Esophagus squamous epithelium (tissue), 5 donors: Measurements from ENCODE around the gene PRR33. TPM values are rescaled to one million over a fixed set of nuclear protein-coding genes. Genes with fewer than 3 reads are reported as not detected.

Experiments
- DNase-seq: peaks from one replicate; lab custom pipeline; 2025; lab: John Stamatoyannopoulos, UW
- H3K27ac ChIP-seq, 4 donors: fragments of 200-600 bp; sonication (generic); one replicate each; pipeline ENCODE4 v1.5.1; 2016 to 2019; ENCODE audit warnings: mild to moderate bottlenecking in 1 of 4
- H3K27me3 ChIP-seq, 4 donors: fragments of 200-600 bp; sonication (generic); 1 replicate in 3 of 4; 2 replicates in 1 of 4; pipeline versions ENCODE4 v1.5.1 to v1.6.0; 2017 to 2021; ENCODE audit warnings: antibody characterized with exemption in 1 of 4
- H3K36me3 ChIP-seq, 3 donors: fragments of 200-600 bp; sonication (generic); one replicate each; pipeline ENCODE4 v1.5.1; 2016 to 2019
- H3K4me1 ChIP-seq, 3 donors: fragments of 200-600 bp; sonication (generic); one replicate each; pipeline ENCODE4 v1.5.1; 2017 to 2019
- H3K4me3 ChIP-seq, 4 donors: fragments of 200-600 bp; sonication (generic); 1 replicate in 3 of 4; 2 replicates in 1 of 4; pipeline ENCODE4 v1.5.1; 2016 to 2019; ENCODE audit warnings: mild to moderate bottlenecking in 2 of 4, moderate library complexity in 1 of 4
- H3K9me3 ChIP-seq, 3 donors: fragments of 200-600 bp; sonication (generic); one replicate each; pipeline ENCODE4 v1.5.1; 2016 to 2019
- POLR2A ChIP-seq, 4 donors: fragments of 450-650 bp; IDR thresholded peaks; one replicate each; pipeline ENCODE4 v1.6.1; 2017; ENCODE audit warnings: antibody characterized with exemption in 4 of 4, mild to moderate bottlenecking in 4 of 4, moderate library complexity in 3 of 4
- WGBS, 2 donors: methylation state at CpG; one replicate each; pipeline ENCODE4 v1.1.5; 2018; 5-methylcytosine and 5-hydroxymethylcytosine counted together
- intact Hi-C: fragments of 100-400 bp; cut with DNase I; formaldehyde crosslinking; loops from one replicate; pipeline ENCODE4 v1.15.0; 2022
- total RNA-seq, 4 donors: library from RNA; depleted of rRNA; stranded (reverse); fragments of >200 nt; gene quantifications; one replicate each; pipeline ENCODE4 v1.1.0, GENCODE V29; 2016
- TF ChIP-seq, protein P1 (sequence below), 6 experiments: fragments of 450-650 bp in 4 of 6; fragments of 200-600 bp in 2 of 6; sonication (generic) in 2 of 6; IDR thresholded peaks; one replicate each; pipeline ENCODE4 v1.5.1; 2016 to 2019; ENCODE audit warnings: antibody characterized with exemption in 6 of 6, mild to moderate bottlenecking in 4 of 6, moderate library complexity in 4 of 6
- donor health status: DM: yes; HTN: yes; CAD: no.

The PRR33 gene
- total RNA-seq, 4 donors from 2014 or later: not detected

DNA sequence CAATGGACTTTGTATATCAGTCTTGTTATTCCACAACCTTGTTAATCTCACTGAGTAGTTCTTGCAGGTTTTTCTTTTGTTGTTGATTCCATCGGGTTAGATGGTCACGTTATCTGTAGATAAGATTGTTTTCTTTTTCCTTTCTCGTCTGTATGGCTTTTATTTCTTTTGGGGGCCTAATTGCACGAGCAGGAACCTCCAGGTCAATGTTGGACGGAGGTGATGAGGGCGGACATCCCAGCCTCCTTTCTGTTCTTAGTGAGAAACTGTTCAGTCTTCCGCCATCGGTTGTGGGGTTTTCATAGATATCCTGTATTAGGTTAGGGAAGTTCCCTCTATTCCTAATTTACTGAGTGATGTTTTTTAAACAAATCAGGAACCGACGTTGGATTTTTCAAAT lies 4.8 kb upstream of the PRR33 start:
- no peak for DNase-seq
- TF ChIP-seq POLR2A (IDR thresholded peaks at IDR 0.05): no peak
- TF ChIP-seq, protein P1, sequence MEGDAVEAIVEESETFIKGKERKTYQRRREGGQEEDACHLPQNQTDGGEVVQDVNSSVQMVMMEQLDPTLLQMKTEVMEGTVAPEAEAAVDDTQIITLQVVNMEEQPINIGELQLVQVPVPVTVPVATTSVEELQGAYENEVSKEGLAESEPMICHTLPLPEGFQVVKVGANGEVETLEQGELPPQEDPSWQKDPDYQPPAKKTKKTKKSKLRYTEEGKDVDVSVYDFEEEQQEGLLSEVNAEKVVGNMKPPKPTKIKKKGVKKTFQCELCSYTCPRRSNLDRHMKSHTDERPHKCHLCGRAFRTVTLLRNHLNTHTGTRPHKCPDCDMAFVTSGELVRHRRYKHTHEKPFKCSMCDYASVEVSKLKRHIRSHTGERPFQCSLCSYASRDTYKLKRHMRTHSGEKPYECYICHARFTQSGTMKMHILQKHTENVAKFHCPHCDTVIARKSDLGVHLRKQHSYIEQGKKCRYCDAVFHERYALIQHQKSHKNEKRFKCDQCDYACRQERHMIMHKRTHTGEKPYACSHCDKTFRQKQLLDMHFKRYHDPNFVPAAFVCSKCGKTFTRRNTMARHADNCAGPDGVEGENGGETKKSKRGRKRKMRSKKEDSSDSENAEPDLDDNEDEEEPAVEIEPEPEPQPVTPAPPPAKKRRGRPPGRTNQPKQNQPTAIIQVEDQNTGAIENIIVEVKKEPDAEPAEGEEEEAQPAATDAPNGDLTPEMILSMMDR (IDR thresholded peaks at IDR 0.05): no peak
- 62 to 69% methylated on average over 10 of the region's 10 CpGs for WGBS, 2 donors
- Histone ChIP-seq H3K4me3 (no peak overlapping the region), H3K36me3 (no peaks in the 10 kb centered on the region), H3K9me3 (no peaks in the 10 kb centered on the region), H3K27me3 (peaks cover 0 to 5% (median 0%) of the 10 kb centered on the region in 4 donors), H3K4me1 (peaks cover 0 to 1% (median 0%) of the 10 kb centered on the region in 3 donors), H3K27ac (no peak overlapping the region)
- intact Hi-C loops: no loop called here

DNA sequence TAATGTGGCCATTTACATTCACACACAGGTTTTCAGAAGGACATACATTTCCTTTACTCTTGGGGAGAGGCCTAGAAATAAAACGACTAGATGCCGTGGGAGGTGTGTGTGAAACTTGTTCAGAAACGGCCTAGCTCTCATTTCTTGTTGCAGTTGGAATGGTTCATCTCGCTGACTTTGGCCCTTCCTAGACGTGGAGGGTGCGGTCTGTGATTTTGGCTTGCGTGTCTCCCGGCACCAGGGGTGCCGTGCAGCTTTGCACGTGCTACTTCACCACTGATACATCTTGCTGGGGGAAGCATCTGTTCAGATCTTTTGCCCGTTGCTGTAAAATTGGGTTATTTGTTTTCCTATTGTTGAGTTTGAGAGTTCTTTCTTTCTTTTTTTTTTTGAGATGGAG lies 3.1 kb upstream of the PRR33 start:
- H3K27ac ChIP-seq: no peak overlapping the region
- 78 to 91% methylated on average over 10 to 11 of the region's 11 CpGs for WGBS, 2 donors
- no peak for TF ChIP-seq POLR2A (IDR thresholded peaks at IDR 0.05)
- TF ChIP-seq, protein P1 (IDR thresholded peaks at IDR 0.05): no peak
- peaks cover 0 to 11% (median 0%) of the 10 kb centered on the region in 3 donors for H3K4me1 ChIP-seq
- no peaks in the 10 kb centered on the region for H3K9me3 ChIP-seq
- DNase-seq: no peak
- H3K27me3 ChIP-seq: peaks cover 0 to 5% (median 0%) of the 10 kb centered on the region in 4 donors
- no peaks in the 10 kb centered on the region for H3K36me3 ChIP-seq
- no peak overlapping the region for H3K4me3 ChIP-seq
- intact Hi-C loops: no loop called here

DNA sequence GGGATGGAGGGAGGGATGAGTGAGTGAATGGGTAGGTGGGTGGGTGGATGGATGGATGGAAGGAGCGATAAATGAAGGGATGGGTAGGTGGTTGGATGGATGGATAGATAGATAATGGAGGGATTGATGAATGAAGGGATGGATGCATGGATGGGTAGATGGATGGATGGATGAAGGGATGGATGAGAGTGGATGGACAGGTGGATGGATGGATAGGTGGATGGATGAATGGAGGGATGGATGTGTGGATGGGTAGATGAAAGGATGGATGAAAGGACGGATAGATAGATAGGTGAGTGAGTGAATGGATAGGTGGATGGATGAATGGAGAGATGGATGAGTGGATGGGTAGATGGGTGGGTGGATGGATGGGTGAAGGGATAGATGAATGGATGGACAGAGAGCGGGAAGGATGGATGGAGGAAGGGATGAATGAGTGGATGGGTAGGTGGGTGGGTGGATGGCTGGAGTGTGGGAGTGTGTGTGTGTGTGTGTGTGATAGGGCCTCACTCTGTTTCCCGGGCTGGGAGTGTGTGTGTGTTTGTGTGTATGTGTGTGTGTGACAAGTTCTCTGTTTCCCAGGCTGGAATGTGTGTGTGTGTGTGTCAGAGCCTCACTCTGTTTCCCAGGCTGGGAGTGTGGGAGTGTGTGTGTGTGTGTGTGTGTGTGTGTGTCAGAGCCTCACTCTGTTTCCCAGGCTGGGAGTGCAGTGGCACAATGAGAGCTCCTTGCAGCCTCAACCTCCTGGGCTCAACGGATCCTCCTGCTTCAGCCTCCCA lies 2.1 kb upstream of the PRR33 start:
- Histone ChIP-seq H3K9me3 (no peaks in the 10 kb centered on the region), H3K4me1 (peaks cover 0 to 21% (median 10%) of the 10 kb centered on the region in 3 donors), H3K27me3 (no peaks in the 10 kb centered on the region), H3K27ac (no peak overlapping the region), H3K4me3 (no peak overlapping the region), H3K36me3 (peaks cover 0 to 9% (median 0%) of the 10 kb centered on the region in 3 donors)
- TF ChIP-seq, protein P1 (IDR thresholded peaks at IDR 0.05): no peak
- TF ChIP-seq POLR2A (IDR thresholded peaks at IDR 0.05): no peak
- DNase-seq: no peak
- intact Hi-C loops: loop anchor here (1.0 kb wide), 1 partner anchor 23 kb away; no protein-coding TSS in a partner anchor
- 88 to 91% methylated on average over 4 of the region's 5 CpGs for WGBS, 2 donors

DNA sequence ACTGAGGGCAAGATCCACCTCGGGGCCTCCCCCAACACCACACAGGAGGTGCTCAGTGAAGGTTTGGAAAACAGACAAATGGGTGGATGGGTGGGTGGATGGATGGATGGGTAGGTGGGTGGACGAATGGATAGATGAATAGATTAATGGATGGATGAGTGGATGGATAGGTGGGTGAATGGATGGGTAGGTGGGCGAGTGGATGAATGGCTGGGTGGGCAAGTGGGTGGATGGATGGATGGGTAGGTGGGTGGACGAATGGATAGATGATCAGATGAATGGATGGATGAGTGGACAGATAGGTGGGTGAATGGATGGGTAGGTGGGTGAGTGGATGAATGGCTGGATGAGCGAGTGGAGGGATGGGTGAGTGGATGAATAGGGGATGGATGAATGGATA lies 863 bp upstream of the PRR33 start:
- DNase-seq: no peak
- 61 to 73% methylated on average over 5 of the region's 5 CpGs for WGBS, 2 donors
- intact Hi-C loops: no loop called here
- Histone ChIP-seq H3K27me3 (no peaks in the 10 kb centered on the region), H3K27ac (no peak overlapping the region), H3K36me3 (peaks cover 0 to 21% (median 2%) of the 10 kb centered on the region in 3 donors), H3K9me3 (no peaks in the 10 kb centered on the region), H3K4me1 (peaks cover 0 to 33% (median 20%) of the 10 kb centered on the region in 3 donors), H3K4me3 (no peak overlapping the region)
- TF ChIP-seq POLR2A (IDR thresholded peaks at IDR 0.05): no peak
- TF ChIP-seq, protein P1 (IDR thresholded peaks at IDR 0.05): no peak

DNA sequence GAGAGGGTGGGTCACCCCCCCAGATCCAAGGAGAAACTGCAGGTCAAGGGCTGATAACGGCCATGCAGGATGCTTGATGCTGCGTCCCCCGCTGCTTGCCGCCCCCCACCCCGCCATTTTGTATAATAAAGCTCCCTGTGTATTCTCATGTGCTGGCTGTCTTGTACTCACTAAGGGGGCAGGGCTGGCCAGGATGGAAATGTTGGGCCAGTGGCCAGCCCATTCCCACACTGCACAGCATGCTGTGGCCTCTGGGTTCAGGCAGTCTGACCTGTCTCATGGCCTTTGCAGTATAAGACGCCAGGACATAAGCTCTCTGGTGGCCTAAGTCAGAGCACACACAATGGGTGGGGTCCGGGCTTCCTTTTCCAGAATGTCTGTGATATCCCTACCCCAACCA lies 421 bp upstream of the PRR33 start:
- DNase-seq: no peak
- no peaks in the 10 kb centered on the region for H3K27me3 ChIP-seq

More for the DNA sequence above, 421 bp upstream of the PRR33 start:
- H3K36me3 ChIP-seq: peaks cover 0 to 26% (median 7%) of the 10 kb centered on the region in 3 donors
- intact Hi-C loops: no loop called here
- 20 to 89% methylated on average over 1 to 5 of the region's 7 CpGs for WGBS, 2 donors
- H3K4me3 ChIP-seq: no peak overlapping the region
- TF ChIP-seq POLR2A (IDR thresholded peaks at IDR 0.05): no peak
- TF ChIP-seq, protein P1 (IDR thresholded peaks at IDR 0.05): no peak
- H3K27ac ChIP-seq: no peak overlapping the region
- H3K4me1 ChIP-seq: peaks cover 0 to 37% (median 20%) of the 10 kb centered on the region in 3 donors
- H3K9me3 ChIP-seq: no peaks in the 10 kb centered on the region
